Right atrium auricular region (tissue), 2 donors: Measurements from ENCODE around the gene TUBA4B. TPM values are rescaled to one million over a fixed set of nuclear protein-coding genes. Genes with fewer than 3 reads are reported as not detected.
"Not testable (repeated sequence)": the region's sequence is repeated elsewhere in the genome, so short reads cannot be mapped to it uniquely, and the experiment has no call there.

ENCODE experiments used
- DNase-seq: peaks from one replicate; pipeline ENCODE4 v3.0.0-alpha.2; 2019; ENCODE audit warnings: low spot score
- H3K27ac ChIP-seq, 2 donors: fragments of 200-600 bp; sonication (generic); 1 replicate in 1 of 2; 2 replicates in 1 of 2; pipeline ENCODE4 v1.5.1; 2016 to 2019
- H3K27me3 ChIP-seq, 2 donors: fragments of 200-600 bp; sonication (generic); one replicate each; pipeline versions ENCODE4 v1.5.1 to v1.6.0; 2017 to 2019
- H3K36me3 ChIP-seq: fragments of 200-600 bp; sonication (generic); one replicate; pipeline ENCODE4 v1.5.1; 2016
- H3K4me1 ChIP-seq, 2 donors: fragments of 200-600 bp; sonication (generic); one replicate each; pipeline versions ENCODE4 v1.5.1 to v1.6.0; 2017 to 2019
- H3K4me3 ChIP-seq, 2 donors: fragments of 200-600 bp; sonication (generic); 1 replicate in 1 of 2; 2 replicates in 1 of 2; pipeline ENCODE4 v1.5.1; 2017 to 2019; ENCODE audit warnings: mild to moderate bottlenecking in 1 of 2, moderate library complexity in 1 of 2
- H3K9me3 ChIP-seq, 2 donors: fragments of 200-600 bp; sonication (generic); one replicate each; pipeline ENCODE4 v1.5.1; 2019
- total RNA-seq, 2 donors: library from RNA; depleted of rRNA; stranded (reverse); fragments of >200 nt; gene quantifications; one replicate each; pipeline ENCODE4 v1.1.0, GENCODE V29; 2016
- TF ChIP-seq, protein P1 (sequence below), 2 donors: fragments of 200-600 bp; sonication (generic); IDR thresholded peaks; one replicate each; pipeline ENCODE4 v1.5.1; 2019; ENCODE audit warnings: antibody characterized with exemption in 2 of 2

TUBA4B gene
- total RNA-seq, 2 donors from 2014 or later: not detected

DNA sequence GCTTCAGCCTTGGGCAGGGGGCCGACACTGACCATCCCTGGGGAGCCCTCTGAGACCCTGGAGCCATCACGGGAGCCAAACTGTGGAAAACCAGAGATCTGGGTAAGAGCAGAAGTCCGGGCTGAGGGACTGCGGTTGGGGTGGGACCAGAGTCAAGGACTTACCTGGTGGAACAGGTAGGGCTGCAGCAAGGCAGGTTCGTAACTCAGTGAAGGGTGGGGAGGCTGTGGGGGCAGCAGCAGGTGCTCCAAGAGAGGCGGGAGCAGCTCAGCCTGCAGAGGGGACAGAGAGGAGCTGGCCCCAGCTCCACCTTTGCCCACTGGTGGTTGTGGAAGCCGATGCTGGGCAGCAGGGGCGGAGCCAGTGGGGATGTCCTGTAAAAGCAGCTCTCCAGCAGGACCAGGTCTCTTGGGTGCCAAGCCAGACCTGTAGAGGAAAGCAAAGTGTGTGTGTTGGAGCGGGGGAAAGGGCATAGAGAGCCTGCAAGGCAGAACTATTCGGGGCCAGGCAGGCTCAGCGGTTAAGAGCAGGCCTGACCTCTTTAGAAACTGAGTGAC, 49.4 kb downstream of the TUBA4B start:
- H3K36me3 ChIP-seq: no peaks in the 10 kb centered on the region
- TF ChIP-seq, protein P1, sequence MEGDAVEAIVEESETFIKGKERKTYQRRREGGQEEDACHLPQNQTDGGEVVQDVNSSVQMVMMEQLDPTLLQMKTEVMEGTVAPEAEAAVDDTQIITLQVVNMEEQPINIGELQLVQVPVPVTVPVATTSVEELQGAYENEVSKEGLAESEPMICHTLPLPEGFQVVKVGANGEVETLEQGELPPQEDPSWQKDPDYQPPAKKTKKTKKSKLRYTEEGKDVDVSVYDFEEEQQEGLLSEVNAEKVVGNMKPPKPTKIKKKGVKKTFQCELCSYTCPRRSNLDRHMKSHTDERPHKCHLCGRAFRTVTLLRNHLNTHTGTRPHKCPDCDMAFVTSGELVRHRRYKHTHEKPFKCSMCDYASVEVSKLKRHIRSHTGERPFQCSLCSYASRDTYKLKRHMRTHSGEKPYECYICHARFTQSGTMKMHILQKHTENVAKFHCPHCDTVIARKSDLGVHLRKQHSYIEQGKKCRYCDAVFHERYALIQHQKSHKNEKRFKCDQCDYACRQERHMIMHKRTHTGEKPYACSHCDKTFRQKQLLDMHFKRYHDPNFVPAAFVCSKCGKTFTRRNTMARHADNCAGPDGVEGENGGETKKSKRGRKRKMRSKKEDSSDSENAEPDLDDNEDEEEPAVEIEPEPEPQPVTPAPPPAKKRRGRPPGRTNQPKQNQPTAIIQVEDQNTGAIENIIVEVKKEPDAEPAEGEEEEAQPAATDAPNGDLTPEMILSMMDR (IDR thresholded peaks at IDR 0.05): no peak
- no peak overlapping the region for H3K4me3 ChIP-seq
- no peaks in the 10 kb centered on the region for H3K9me3 ChIP-seq
- no peak overlapping the region for H3K27ac ChIP-seq
- no peak for DNase-seq
- peaks cover 0 to 7% of the 10 kb centered on the region in 2 donors for H3K4me1 ChIP-seq
- H3K27me3 ChIP-seq: no peaks in the 10 kb centered on the region

DNA sequence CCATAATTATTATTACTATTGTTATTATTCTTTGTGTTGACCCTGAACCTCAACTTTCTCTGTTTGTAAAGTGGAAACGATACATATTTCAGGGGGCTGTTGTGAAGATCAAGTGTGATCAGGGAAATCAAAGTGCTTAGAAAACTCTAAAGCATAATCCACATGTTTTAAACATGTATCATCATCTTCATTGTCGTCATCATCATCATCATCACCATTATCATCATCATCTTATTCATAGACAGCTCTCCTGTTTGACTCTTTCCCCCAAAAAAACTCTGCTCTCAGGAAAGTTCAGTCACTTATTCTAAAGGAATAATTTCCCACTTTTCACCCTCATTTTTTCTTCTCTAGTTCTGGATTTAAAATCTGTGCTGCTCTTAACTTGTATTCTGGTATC, 51.2 kb downstream of the TUBA4B start:
- Histone ChIP-seq H3K27ac (no peak overlapping the region), H3K36me3 (no peaks in the 10 kb centered on the region), H3K9me3 (no peaks in the 10 kb centered on the region), H3K4me3 (no peak overlapping the region), H3K4me1 (peaks cover 0 to 6% of the 10 kb centered on the region in 2 donors), H3K27me3 (peaks cover 5 to 10% of the 10 kb centered on the region in 2 donors)
- DNase-seq: no peak
- TF ChIP-seq, protein P1 (IDR thresholded peaks at IDR 0.05): no peak

DNA sequence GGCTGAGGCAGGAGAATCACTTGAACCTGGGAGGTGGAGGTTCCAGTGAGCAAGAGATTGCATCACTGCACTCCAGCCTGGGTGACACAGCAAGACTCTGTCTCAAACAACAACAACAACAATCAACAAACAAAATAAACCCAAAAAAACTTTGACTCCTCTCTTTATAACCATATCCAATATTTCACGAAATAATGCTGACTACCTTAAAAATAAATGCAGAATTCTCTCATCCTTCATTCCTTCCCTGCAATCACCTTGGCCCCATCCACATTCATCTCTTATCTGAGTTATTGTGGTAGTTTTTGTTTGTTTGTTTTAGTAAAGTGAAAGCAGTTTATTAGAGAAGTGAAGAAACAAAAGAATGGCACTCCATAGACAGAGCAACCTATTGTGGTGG, 53.0 kb downstream of the TUBA4B start:
- no peaks in the 10 kb centered on the region for H3K36me3 ChIP-seq
- peaks cover 11 to 19% of the 10 kb centered on the region in 2 donors for H3K27me3 ChIP-seq

DNA sequence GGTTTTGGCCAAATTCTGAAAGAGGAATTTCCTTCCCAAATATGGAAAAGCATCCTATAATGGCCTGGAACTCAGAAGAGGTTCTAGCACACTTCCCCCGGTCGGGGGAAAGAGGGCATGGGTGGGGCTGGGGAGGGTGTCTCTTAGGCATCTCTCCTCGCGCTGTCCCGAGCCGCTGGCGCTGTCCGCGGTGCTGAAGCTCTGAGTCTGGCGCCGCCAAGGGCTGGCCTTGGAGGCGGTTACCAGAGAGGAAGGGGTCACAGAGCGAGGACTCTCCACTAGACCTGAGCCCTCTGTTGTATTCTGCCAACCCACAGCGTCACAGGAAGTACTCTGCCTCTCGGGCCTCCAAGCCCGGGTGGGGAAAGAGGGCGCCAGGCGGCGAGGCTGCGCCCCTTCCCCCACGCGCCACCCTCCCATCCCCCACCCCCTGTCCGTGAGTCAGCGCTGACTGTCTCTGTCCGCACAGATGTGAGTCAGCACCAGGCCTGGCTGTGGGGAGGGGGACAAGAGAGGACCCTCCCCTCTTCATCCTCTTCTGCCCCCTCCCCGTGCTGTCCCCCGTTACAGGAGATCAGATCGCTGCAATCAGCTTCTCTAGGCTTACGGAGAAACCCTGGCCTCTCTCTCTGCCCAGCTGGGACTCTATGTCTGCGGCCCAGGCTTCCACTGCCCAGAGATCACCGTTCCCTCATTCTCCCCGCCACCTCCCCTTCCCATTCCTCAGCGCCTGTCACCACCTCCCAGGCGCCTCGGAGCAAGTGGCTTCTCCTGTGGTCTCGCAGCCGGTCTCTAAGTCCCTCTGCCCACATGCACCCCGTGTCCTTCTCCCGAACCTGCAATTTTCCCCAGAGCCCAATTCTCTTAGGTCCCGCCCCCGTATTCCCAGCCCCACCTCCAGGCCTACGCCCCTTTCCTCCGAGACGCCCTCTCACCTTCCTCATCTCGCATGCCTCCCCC, 55.4 kb downstream of the TUBA4B start:
- TF ChIP-seq, protein P1 (IDR thresholded peaks at IDR 0.05): no peak
- Histone ChIP-seq H3K4me1 (peaks cover 0 to 6% of the 10 kb centered on the region in 2 donors), H3K27ac (no peak overlapping the region), H3K9me3 (no peaks in the 10 kb centered on the region), H3K27me3 (peaks cover 11 to 19% of the 10 kb centered on the region in 2 donors), H3K4me3 (no peak overlapping the region), H3K36me3 (no peaks in the 10 kb centered on the region)
- DNase-seq: no peak

More for the DNA sequence above, 53.0 kb downstream of the TUBA4B start:
- DNase-seq: no peak
- Histone ChIP-seq H3K9me3 (no peaks in the 10 kb centered on the region), H3K27ac (no peak overlapping the region), H3K4me3 (no peak overlapping the region), H3K4me1 (peaks cover 0 to 6% of the 10 kb centered on the region in 2 donors)
- TF ChIP-seq, protein P1 (IDR thresholded peaks at IDR 0.05): no peak

DNA sequence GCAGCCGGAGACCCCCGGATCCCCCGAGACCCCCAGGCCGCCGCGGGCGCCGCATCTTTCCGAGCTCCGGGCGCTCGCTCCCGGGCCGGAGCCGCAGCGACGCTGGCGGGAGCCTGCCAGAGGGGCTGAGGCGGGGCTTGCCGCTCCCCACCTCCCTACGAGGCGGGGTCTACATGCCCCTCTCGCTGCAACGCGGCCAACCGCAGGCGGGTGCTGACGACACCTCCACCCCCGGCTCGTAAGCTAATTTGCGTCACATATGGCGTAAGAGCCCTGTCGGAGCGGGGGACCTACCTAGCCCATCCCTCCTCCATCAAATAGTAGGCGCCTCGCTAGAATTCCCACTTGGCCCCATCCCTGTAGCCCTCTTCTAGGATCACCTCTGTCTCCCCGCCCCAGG, 56.2 kb downstream of the TUBA4B start, which contains the start of gene PTPRN:
TSS of gene PTPRN (minus strand) at position 124 of the 400 bp plus-strand sequence. CDS start at position 55, 69 bp downstream.
- Histone ChIP-seq H3K27ac (no peak within 1 kb of the TSS), H3K27me3 (peaks cover 11 to 19% of the 10 kb centered on the region in 2 donors), H3K36me3 (no peaks in the 10 kb centered on the region), H3K4me1 (peaks cover 0 to 6% of the 10 kb centered on the region in 2 donors), H3K4me3 (no peak within 1 kb of the TSS), H3K9me3 (no peaks in the 10 kb centered on the region)
- DNase-seq: no peak
- TF ChIP-seq, protein P1 (IDR thresholded peaks at IDR 0.05): no peak

DNA sequence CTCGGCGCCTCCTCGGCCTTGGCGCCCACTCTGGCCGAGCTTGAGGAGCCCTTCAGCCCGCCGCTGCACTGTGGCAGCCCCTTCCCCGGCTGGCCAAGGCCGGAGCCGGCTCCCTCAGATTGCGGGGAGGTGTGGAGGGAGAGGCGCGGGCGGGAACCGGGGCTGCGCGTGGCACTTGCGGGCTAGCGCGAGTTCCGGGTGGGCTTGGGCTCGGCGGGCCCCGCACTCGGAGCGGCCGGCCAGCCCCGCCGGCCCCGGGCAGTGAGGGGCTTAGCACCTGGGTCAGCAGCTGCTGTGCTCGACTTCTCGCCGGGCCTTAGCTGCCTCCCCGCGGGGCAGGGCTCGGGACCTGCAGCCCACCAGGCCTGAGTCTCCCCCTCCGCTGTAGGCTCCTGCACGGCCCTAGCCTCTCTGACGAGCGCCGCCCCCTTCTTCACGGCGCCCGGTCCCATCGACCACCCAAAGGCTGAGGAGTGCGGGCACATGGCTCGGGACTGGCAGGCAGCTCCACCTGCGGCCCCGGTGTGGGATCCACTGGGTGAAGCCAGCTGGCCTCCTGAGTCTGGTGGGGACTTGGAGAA, 59.7 kb downstream of the TUBA4B start:
- peaks cover 11 to 19% of the 10 kb centered on the region in 2 donors for H3K27me3 ChIP-seq
- DNase-seq: not testable (repeated sequence)

More for the DNA sequence above, 59.7 kb downstream of the TUBA4B start:
- H3K4me3 ChIP-seq, H3K4me1 ChIP-seq, H3K9me3 ChIP-seq, H3K27ac ChIP-seq, H3K36me3 ChIP-seq: not testable (repeated sequence)
